SU-DHL-6 (cell line): ENCODE data around the gene DNMBP.

Source experiments
- H2AFZ ChIP-seq: fragments of 200-600 bp; sonication (generic); 2 replicates; pipeline ENCODE4 v1.6.1; 2014; ENCODE audit warnings: low read depth, mild to moderate bottlenecking, moderate library complexity, mixed read lengths, antibody characterized with exemption, low read length; ENCODE audit not compliant: severe bottlenecking
- H3F3A ChIP-seq: fragments of 200-600 bp; shearing (Covaris generic); 2 replicates; pipeline ENCODE4 v1.6.0; 2016; ENCODE audit warnings: antibody characterized with exemption, mild to moderate bottlenecking; ENCODE audit not compliant: insufficient read depth
- H3K27ac ChIP-seq: fragments of 200-600 bp; sonication (generic); 2 replicates; pipeline ENCODE4 v1.5.1; 2016; ENCODE audit warnings: low read depth, mild to moderate bottlenecking, low read length, moderate library complexity, mixed read lengths
- H3K27me3 ChIP-seq: fragments of 200-600 bp; sonication (generic), shearing (Covaris generic); 2 replicates; pipeline ENCODE4 v1.6.0; 2014; ENCODE audit warnings: mild to moderate bottlenecking, low read length
- H3K36me3 ChIP-seq: fragments of 200-600 bp; sonication (generic); 2 replicates; pipeline ENCODE4 v1.6.1; 2014; ENCODE audit warnings: mild to moderate bottlenecking, low read length, mixed read lengths
- H3K4me2 ChIP-seq: fragments of 300-600, 200-600 bp; shearing (Covaris generic), sonication (generic); 2 replicates; pipeline ENCODE4 v1.6.0; 2014; ENCODE audit warnings: low read length, low read depth, mild to moderate bottlenecking; ENCODE audit not compliant: poor library complexity, severe bottlenecking
- H3K4me3 ChIP-seq: fragments of 200-600 bp; sonication (generic); 2 replicates; pipeline ENCODE4 v1.5.1; 2014; ENCODE audit warnings: antibody characterized with exemption, low read length, mild to moderate bottlenecking, mixed read lengths; ENCODE audit not compliant: insufficient read depth, poor library complexity, severe bottlenecking
- H3K79me2 ChIP-seq: fragments of 200-600 bp; sonication (generic); 2 replicates; pipeline ENCODE4 v1.6.1; 2014; ENCODE audit warnings: mild to moderate bottlenecking, low read length, moderate library complexity; ENCODE audit not compliant: insufficient read depth
- H3K9ac ChIP-seq: fragments of 200-600 bp; sonication (generic); 2 replicates; pipeline ENCODE4 v1.7.0; 2014; ENCODE audit warnings: mild to moderate bottlenecking, low read length
- H3K9me2 ChIP-seq: fragments of 200-600 bp; sonication (generic); replicated peaks from 2 replicates; pipeline ENCODE4 v1.6.1; 2014; ENCODE audit warnings: low read length; ENCODE audit not compliant: insufficient read depth
- H3K9me3 ChIP-seq: fragments of 200-600 bp; sonication (generic); 2 replicates; pipeline ENCODE4 v1.6.1; 2014; ENCODE audit warnings: low read length, mixed read lengths; ENCODE audit not compliant: insufficient read depth
- H4K20me1 ChIP-seq: fragments of 200-600 bp; sonication (generic); 2 replicates; pipeline ENCODE4 v1.6.1; 2014; ENCODE audit warnings: low read depth, mild to moderate bottlenecking, antibody characterized with exemption, low read length, moderate library complexity, mixed read lengths
- EZH2phosphoT487 ChIP-seq: fragments of 200-600 bp; sonication (generic), shearing (Covaris generic); conservative IDR thresholded peaks from 2 replicates; pipeline ENCODE4 v1.6.1; 2018; ENCODE audit warnings: mild to moderate bottlenecking, antibody characterized with exemption, low read length, moderate library complexity, mixed read lengths
- TF ChIP-seq, protein P1 (sequence below): fragments of 200-600 bp; sonication (generic); IDR thresholded peaks from one replicate; pipeline ENCODE4 v1.5.1; 2017; ENCODE audit warnings: antibody characterized with exemption, mild to moderate bottlenecking, low read length, moderate library complexity; ENCODE audit not compliant: insufficient read depth, poor library complexity, severe bottlenecking

DNMBP gene

DNA sequence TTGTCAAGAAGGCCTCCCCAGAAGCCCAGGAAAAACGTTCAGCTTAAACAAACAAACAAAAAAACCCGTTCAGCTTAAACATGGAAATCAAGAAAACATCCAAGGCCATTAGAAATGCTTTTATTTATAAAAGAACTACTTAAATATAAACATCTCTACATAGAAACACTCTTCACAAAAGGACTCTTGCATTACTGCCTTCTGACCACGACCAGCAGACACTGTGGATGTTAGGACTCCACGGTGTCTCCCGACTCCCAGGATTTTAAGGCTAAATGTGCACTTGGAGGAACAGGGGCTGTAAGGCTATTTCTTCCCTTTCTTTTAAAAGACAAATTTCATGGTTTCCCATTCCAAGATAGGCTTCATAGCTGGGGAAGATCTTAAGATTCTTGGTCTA, 134.3 kb downstream of the DNMBP start:
- H4K20me1 ChIP-seq: no peaks in the 10 kb centered on the region
- no peak overlapping the region for H3K4me3 ChIP-seq
- no peak overlapping the region for H3K9ac ChIP-seq
- no peak overlapping the region for H2AFZ ChIP-seq
- H3F3A ChIP-seq: no peaks in the 10 kb centered on the region
- no peaks in the 10 kb centered on the region for H3K9me3 ChIP-seq
- no peak overlapping the region for H3K27ac ChIP-seq
- H3K79me2 ChIP-seq: no peaks in the 10 kb centered on the region
- H3K36me3 ChIP-seq: no peaks in the 10 kb centered on the region
- H3K9me2 ChIP-seq: no peaks in the 10 kb centered on the region
- H3K27me3 ChIP-seq: no peaks in the 10 kb centered on the region
- TF ChIP-seq, protein P1, sequence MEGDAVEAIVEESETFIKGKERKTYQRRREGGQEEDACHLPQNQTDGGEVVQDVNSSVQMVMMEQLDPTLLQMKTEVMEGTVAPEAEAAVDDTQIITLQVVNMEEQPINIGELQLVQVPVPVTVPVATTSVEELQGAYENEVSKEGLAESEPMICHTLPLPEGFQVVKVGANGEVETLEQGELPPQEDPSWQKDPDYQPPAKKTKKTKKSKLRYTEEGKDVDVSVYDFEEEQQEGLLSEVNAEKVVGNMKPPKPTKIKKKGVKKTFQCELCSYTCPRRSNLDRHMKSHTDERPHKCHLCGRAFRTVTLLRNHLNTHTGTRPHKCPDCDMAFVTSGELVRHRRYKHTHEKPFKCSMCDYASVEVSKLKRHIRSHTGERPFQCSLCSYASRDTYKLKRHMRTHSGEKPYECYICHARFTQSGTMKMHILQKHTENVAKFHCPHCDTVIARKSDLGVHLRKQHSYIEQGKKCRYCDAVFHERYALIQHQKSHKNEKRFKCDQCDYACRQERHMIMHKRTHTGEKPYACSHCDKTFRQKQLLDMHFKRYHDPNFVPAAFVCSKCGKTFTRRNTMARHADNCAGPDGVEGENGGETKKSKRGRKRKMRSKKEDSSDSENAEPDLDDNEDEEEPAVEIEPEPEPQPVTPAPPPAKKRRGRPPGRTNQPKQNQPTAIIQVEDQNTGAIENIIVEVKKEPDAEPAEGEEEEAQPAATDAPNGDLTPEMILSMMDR: no peak
- no peak for TF ChIP-seq EZH2phosphoT487
- no peak overlapping the region for H3K4me2 ChIP-seq

DNA sequence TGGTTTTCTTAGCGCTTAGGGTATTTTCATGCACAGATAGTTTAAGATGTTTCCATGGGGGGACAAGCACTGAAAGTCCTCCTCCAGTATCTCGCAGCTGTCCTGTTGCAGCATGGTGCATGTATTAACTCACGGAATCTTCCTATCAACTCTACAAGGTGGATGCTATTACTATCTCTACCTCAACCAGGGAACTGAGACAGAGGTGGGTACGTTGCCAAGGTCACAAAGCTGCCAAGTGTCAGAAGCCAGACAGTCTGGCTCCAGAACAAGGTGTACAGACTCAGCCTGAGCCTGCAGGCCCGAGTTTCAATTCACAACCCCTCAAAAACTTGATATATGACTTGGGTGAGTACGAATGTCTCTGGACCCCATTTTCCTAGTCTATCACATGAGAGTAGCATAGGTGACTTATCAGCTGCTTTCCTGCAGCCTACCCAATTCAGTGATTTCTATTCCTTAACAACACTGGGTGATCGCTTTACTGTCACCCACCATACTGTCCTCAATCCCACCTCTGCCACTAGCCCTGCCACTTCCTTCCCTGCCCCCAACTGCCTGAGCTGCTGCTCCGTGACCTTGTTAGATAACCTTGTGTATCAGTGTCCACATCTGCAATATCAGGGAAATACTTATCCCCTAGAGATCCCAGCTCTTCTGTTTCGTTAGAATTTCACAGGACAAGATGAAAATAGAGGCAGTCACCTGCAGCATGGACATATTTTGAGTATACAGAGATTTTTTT, 135.2 kb downstream of the DNMBP start:
- H3K9me3 ChIP-seq: no peaks in the 10 kb centered on the region
- no peak overlapping the region for H3K4me2 ChIP-seq
- no peaks in the 10 kb centered on the region for H3F3A ChIP-seq
- H3K9me2 ChIP-seq: no peaks in the 10 kb centered on the region
- TF ChIP-seq, protein P1: no peak
- no peak for TF ChIP-seq EZH2phosphoT487
- no peak overlapping the region for H3K9ac ChIP-seq
- no peaks in the 10 kb centered on the region for H3K27me3 ChIP-seq
- no peak overlapping the region for H2AFZ ChIP-seq
- no peaks in the 10 kb centered on the region for H4K20me1 ChIP-seq
- H3K27ac ChIP-seq: no peak overlapping the region
- no peaks in the 10 kb centered on the region for H3K79me2 ChIP-seq
- no peak overlapping the region for H3K4me3 ChIP-seq
- H3K36me3 ChIP-seq: no peaks in the 10 kb centered on the region

DNA sequence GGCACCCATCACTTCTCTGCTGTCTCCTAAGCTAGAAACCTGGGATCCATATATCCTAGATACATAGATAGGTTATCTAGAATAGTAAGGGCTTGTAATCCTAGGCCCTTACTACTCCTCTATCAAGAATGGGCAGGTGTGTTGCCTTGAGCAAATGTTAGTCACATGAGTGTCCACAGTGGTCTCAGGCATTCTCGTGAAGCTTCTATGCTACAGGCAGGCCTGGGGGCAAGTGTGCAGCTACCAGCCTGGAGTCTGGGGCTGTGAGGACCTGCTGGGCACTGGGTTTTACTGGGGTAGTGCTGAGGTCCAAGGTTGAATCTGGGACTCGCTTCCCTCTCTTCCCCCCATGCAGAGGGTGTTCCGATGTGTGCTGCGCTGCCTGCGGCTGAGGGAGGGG, 135.9 kb downstream of the DNMBP start:
- H3K79me2 ChIP-seq: no peaks in the 10 kb centered on the region
- no peaks in the 10 kb centered on the region for H3K9me3 ChIP-seq
- H3K36me3 ChIP-seq: no peaks in the 10 kb centered on the region
- no peaks in the 10 kb centered on the region for H3K9me2 ChIP-seq
- H3K4me3 ChIP-seq: no peak overlapping the region
- no peaks in the 10 kb centered on the region for H3F3A ChIP-seq
- TF ChIP-seq, protein P1: no peak
- TF ChIP-seq EZH2phosphoT487: no peak
- no peak overlapping the region for H3K9ac ChIP-seq
- H2AFZ ChIP-seq: no peak overlapping the region
- H3K27me3 ChIP-seq: no peaks in the 10 kb centered on the region
- no peaks in the 10 kb centered on the region for H4K20me1 ChIP-seq
- no peak overlapping the region for H3K27ac ChIP-seq
- no peak overlapping the region for H3K4me2 ChIP-seq
